Dedifferentiated amniotic fluid mesenchymal stem cell (primary cell): Measurements from ENCODE around the gene ZNF197.
A peak's percentile ranks its signal among the peaks of the same experiment; 100 is the strongest.
"Not testable (repeated sequence)": the region's sequence is repeated elsewhere in the genome, so short reads cannot be mapped to it uniquely, and the experiment has no call there.

ENCODE experiments used
- DNase-seq: peaks from one replicate; pipeline ENCODE4 v3.0.0-alpha.2; 2016; ENCODE audit errors: extremely low spot score

The ZNF197 gene

GRCh38 chr3:44661189-44661588 lies 36.4 kb downstream of the ZNF197 start:
- DNase-seq = no peak

DNA sequence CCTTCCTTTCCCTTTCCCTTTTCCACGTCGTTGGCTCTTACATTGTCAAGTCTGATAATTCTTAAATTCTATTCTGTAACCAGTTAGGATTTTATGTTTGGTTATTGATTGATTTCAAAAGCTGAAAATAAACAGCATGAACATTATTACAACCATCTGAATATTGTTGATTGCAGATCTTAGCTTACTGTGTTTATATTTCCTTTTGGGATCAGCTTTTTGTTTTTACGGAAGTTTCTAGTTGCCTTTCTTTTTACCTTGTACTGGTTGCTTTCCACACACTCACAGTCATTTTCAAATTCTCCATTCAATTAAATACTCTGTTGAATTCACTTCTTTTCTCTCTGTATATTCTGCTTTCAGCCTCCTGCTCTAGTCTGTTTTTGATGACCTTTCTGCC lies 40.3 kb downstream of the ZNF197 start:
- DNase-seq = no peak

GRCh38 chr3:44666346-44666745 lies 41.5 kb downstream of the ZNF197 start:
- DNase-seq = no peak

GRCh38 chr3:44669760-44670159 lies 44.9 kb downstream of the ZNF197 start:
- DNase-seq = no peak

- not testable (repeated sequence) for DNase-seq
Observed at GRCh38 chr3:44673466-44673865, 48.6 kb downstream of the ZNF197 start.

DNA sequence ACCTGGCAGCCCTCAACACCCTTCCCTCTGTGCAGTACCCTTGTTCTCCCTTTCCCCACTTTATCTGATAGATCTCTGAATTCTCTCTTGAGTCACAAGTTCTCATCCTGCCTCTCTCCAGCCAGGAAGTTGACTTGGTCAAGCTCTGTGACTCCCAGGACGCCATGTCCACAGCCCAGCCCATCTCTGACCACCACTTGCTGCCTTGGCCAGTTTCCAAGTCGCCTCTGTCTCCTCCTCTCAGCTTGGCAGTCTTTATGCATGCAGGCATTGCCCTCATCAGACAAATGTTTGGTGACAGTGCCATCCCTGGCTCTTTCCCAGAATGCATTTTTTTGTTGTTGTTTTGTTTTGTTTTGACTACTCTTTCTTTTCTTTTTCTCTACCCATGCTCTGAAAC lies 49.4 kb downstream of the ZNF197 start:
- no peak for DNase-seq

DNA sequence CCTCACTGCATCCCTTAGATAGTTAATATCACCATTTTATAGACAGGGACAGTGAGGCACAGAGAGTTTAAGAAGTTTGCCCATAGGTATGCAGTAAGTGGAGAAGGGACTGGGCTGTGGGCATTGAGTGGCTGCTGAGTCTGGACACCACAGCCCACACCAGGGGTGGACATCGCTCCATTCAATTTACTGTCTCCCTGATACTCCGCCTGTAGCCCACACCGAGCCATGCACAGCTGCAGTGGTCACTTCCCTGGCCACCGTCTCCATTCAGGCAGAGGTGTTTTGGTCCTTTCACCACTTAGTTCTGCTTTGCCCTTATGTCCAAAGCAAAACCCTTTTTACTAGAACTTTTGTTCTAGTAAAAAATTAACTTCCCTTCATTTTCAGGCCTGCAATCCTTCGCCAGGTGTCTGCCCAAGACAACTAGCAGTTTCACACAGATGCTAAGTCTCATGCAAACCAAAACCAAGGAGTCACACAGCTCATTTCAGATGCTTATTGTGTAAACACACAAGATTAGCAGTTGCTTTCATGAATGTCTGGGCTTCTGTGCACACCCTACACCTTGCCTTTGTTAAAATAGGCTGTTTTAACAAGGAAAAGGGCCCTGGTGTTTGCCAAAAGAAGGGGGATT lies 53.8 kb downstream of the ZNF197 start:
- DNase-seq = no peak

- DNase-seq = no peak
Observed at GRCh38 chr3:44680921-44681455, 56.2 kb downstream of the ZNF197 start.

- DNase-seq = no peak
Observed at GRCh38 chr3:44682182-44682896, 57.5 kb downstream of the ZNF197 start.

DNA sequence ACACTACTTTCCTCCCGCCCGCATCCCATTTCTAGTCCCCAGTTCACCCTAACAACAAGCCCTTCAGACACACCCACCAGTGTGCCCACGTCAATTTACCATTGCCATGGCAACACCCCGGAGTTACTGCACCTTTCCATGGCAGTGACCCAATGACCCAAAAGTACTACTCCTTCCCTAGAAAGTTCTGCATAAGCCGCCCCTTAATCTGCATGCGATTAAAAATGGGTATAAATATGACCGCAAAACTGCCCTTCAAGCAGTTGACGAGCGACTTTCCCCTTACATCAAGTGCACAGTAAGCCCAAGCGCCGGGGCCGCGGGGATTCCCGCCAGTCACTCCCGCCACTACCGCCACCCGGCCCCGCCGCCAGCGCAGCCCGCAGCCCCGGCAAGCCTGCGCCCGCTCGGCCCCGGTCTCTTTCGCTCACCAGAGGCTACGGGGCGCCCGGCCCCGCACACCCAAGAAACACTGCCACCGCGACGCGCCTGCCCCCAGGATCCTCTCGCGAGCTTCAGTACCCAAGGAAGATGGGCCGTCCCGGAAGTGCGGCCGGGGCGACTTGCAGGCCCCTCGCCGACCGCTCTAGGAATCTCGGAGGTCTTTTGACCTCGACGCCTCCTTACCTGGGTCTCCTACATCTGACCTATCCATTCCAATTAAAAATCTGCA lies 60.4 kb downstream of the ZNF197 start:
- peak; percentile 52 for DNase-seq

- no peak for DNase-seq
Observed at GRCh38 chr3:44687898-44688297, 63.1 kb downstream of the ZNF197 start.
